LNCAP (cell line): ENCODE measurements around the gene SDF2.

Experiments used
- TF ChIP-seq, protein P1 (sequence below): fragments of 450-650 bp; IDR thresholded peaks from 2 replicates; pipeline ENCODE4 v1.5.1; 2017; ENCODE audit warnings: mild to moderate bottlenecking

Gene SDF2

DNA sequence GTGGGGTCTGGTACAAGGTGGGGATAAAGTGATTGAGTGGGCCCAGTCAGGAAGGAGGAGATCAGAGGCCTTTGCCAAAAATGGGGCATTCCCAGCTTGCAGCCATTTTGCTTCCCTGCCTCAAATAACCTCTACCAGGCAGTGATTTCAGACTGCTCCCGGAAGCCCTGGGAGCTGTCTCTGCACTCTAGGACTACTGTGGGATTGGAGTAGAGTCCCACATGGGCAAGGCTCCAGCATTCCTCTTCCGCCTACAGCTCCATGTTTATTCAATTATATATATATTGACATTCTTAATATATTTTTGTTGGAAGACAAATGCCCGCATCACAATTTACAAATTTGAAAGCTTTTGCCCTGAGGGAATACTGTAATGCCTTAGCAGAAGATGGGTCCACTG is 13.8 kb upstream of the SDF2 start:
- TF ChIP-seq, protein P1, sequence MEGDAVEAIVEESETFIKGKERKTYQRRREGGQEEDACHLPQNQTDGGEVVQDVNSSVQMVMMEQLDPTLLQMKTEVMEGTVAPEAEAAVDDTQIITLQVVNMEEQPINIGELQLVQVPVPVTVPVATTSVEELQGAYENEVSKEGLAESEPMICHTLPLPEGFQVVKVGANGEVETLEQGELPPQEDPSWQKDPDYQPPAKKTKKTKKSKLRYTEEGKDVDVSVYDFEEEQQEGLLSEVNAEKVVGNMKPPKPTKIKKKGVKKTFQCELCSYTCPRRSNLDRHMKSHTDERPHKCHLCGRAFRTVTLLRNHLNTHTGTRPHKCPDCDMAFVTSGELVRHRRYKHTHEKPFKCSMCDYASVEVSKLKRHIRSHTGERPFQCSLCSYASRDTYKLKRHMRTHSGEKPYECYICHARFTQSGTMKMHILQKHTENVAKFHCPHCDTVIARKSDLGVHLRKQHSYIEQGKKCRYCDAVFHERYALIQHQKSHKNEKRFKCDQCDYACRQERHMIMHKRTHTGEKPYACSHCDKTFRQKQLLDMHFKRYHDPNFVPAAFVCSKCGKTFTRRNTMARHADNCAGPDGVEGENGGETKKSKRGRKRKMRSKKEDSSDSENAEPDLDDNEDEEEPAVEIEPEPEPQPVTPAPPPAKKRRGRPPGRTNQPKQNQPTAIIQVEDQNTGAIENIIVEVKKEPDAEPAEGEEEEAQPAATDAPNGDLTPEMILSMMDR, result no peak

DNA sequence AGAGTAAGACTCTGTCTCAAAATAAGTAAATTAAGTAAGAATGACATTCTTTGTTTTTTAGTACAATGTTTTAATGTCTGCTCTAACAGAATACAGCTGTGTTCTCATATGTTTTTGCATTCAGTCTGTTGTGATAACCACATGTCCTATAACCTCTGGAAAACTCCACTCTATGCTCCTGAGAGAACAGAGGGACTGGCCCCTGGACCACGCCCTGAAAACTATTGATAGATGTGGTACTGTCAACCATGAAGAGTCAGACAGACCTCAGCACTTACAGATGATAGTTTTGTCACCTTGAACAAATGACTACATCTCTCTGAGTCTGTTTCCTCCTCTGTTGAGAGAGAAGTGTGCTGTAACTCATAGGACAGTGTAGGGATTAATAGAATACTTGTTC is 8.2 kb upstream of the SDF2 start:
- TF ChIP-seq, protein P1, result no peak

GRCh38 chr17:28667870-28668269 is 6.2 kb upstream of the SDF2 start:
- TF ChIP-seq, protein P1, result no peak

DNA sequence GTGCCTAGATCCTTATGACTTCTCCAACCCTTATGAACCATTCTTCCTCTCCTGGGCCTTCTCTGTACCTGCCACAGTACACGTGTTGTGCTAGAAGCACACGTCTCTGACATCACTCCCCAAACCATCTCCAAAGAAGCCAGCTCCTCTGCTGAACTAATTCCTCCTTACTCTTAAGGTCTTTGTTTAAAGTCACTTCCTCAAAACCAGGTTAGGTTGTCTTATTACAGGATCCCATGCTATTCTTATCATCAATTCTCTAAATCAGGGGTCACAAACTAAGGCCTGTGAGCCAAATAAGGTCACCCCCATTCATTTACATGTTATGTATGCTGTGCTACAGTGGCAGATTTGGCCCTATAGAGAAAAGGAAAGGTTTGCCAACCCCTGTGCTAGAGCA is 4.3 kb upstream of the SDF2 start:
- TF ChIP-seq, protein P1, result no peak

DNA sequence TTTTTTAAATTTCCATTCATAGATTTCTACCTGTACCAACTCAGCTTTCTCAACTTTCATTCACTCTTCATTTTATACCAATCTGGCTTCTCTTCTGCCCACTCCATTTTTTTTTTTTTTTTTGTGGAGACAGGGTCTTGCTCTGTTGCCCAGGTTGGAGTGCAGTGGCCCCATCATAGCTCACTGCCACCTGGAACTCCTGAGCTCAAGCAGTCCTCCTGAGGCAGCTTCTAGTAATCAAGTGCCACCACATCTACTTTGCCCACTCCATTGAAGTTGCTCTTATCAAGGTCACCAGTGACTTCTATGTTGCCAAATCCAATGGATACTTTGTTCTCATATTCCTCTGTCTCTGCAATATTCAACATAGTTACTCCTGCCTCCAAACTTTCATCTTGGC is 2.0 kb upstream of the SDF2 start:
- TF ChIP-seq, protein P1, result no peak

GRCh38 chr17:28662527-28662829 is 772 bp upstream of the SDF2 start:
- TF ChIP-seq, protein P1, result no peak

GRCh38 chr17:28657756-28658155 is 4.0 kb downstream of the SDF2 start:
- TF ChIP-seq, protein P1, result no peak

DNA sequence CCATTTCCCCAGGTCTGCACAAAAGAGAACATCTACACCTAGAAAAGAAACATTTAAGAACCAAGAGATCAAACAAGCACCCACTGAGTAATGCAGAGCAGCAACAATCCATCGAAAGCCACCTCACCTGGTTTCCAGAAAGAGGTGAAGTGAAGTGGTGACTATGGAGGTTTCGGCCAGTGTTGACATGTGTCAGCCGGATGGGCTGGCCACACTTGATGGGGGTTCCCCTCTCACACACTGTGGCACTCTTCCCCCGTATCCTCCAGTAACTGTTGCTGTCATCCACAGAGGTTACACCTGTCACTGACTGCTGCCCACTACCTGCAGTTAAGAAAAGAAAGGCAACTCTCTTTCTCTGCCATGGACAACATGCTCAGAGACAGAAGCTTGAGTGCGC is 6.5 kb downstream of the SDF2 start:
- TF ChIP-seq, protein P1, result no peak
